Lower leg skin (tissue), 3 donors: ENCODE measurements around the gene DVL1.

ENCODE experiments used
- CTCF ChIP-seq, 3 donors: fragments of 450-650 bp; IDR thresholded peaks; one replicate each; pipeline ENCODE4 v1.5.1; 2016; ENCODE audit warnings: antibody characterized with exemption in 3 of 3, mild to moderate bottlenecking in 3 of 3, moderate library complexity in 2 of 3
- POLR2A ChIP-seq, 2 donors: fragments of 450-650 bp; IDR thresholded peaks; one replicate each; pipeline ENCODE4 v1.6.1; 2016 to 2017; ENCODE audit warnings: antibody characterized with exemption in 2 of 2, mild to moderate bottlenecking in 1 of 2, moderate library complexity in 1 of 2

DNA sequence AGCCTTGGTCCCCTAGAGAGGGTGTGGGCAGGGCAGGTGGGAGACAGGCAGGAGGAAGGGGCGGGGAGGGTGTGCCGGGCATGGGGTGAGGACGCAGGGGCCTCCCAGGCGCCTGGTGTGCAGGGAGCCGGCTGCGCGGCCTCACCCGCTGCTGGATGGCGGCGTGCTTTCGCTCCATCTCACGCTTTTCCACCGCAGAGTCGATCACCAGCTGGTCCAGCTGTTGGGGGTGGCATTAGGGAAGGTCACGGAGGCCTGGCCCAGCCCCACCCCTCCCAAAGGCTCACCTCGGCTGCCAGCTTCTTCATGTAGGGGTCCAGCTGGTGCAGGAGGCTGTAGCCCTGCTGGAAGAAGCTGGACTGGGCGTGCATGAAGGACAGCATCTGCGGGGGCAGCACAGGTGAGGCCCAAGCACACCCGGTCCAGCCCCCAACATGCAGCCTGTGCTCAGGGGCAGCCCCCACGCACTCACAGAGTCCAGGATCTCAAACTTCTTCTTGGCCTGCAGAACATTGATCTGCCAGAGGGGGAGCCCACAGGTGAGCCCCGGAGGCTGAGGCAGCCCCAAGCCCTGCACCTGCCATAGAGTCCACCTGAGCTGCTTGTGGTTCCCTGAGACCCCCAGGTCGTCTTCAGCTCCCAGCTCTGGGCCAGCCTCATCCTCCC is 49.4 kb downstream of the DVL1 start:
- no peak for TF ChIP-seq CTCF (IDR thresholded peaks at IDR 0.05)
- no peak for TF ChIP-seq POLR2A (IDR thresholded peaks at IDR 0.05)
